Panc1 (cell line): ENCODE data around the gene COL1A1. TPM values are rescaled to one million over a fixed set of nuclear protein-coding genes. Genes with fewer than 3 reads are reported as not detected.

ENCODE experiments used
- ATAC-seq: fragments of 200-7000 bp; cut with Tn5 transposase; 2 replicates; pipeline ENCODE4 v1.9.1; 2020; ENCODE audit warnings: mild to moderate bottlenecking, moderate library complexity
- BruUV-seq: library from RNA; stranded (reverse); fragments of 400-500 nt; replicated peaks from 2 replicates; lab custom pipeline; 2021; lab: Mats Ljungman, UMichigan
- CTCF ChIA-PET: fragments of 300-600 bp; sonication (Branson Sonifier 250); formaldehyde crosslinking; loops from one replicate; lab custom pipeline; 2022; ENCODE audit warnings: antibody characterized with exemption; lab: Charles Lee
- POLR2A ChIA-PET: fragments of 300-600 bp; sonication (Branson Sonifier 250); formaldehyde crosslinking; loops from one replicate; lab custom pipeline; 2022; ENCODE audit warnings: antibody characterized with exemption; lab: Charles Lee
- DNase-seq: peaks from one replicate; pipeline ENCODE4 v3.0.0-alpha.2; 2010; ENCODE audit warnings: low read depth, low spot score
- H3K27ac ChIP-seq: 2 replicates; pipeline ENCODE4 v1.5.1; 2011; ENCODE audit warnings: mild to moderate bottlenecking, low read length, inconsistent platforms
- H3K27me3 ChIP-seq: fragments of 200-500 bp; sonication (Bioruptor generic); 2 replicates; pipeline ENCODE4 v1.6.0; 2014; ENCODE audit warnings: low read length, inconsistent platforms; ENCODE audit not compliant: control insufficient read depth, insufficient read depth
- H3K36me3 ChIP-seq: fragments of 200-500 bp; sonication (Bioruptor generic); 2 replicates; pipeline ENCODE4 v1.5.1; 2014; ENCODE audit warnings: inconsistent platforms, mild to moderate bottlenecking, low read length, moderate library complexity; ENCODE audit not compliant: control insufficient read depth, insufficient read depth
- H3K4me1 ChIP-seq: 2 replicates; pipeline ENCODE4 v1.5.1; 2011; ENCODE audit warnings: inconsistent platforms, mild to moderate bottlenecking, low read length, moderate library complexity; ENCODE audit not compliant: control insufficient read depth, insufficient read depth
- H3K4me3 ChIP-seq, 2 experiments: 2 replicates each; pipeline ENCODE4 v1.5.1; 2011 to 2012; ENCODE audit warnings: low read depth in 2 of 2, low read length in 2 of 2, mild to moderate bottlenecking in 2 of 2, inconsistent platforms in 1 of 2, moderate library complexity in 1 of 2
- H3K9me3 ChIP-seq: fragments of 200-500 bp; sonication (Bioruptor generic); 2 replicates; pipeline ENCODE4 v1.5.1; 2014; ENCODE audit warnings: low read depth, mild to moderate bottlenecking, inconsistent platforms, low read length, moderate library complexity; ENCODE audit not compliant: control insufficient read depth, insufficient read depth
- CTCF ChIP-seq: fragments of 450-650 bp; IDR thresholded peaks from 2 replicates; pipeline ENCODE4 v1.5.1; 2017; ENCODE audit warnings: mild to moderate bottlenecking
- POLR2AphosphoS5 ChIP-seq: IDR thresholded peaks from 2 replicates; pipeline ENCODE4 v1.6.1; 2012; ENCODE audit warnings: mild to moderate bottlenecking, low read depth, low read length, moderate library complexity
- REST ChIP-seq, 2 experiments: IDR thresholded peaks; 2 replicates each; pipeline ENCODE4 v1.6.1; 2011 to 2012; ENCODE audit warnings: low read depth in 2 of 2, control low read depth in 1 of 2, low read length in 1 of 2, mild to moderate bottlenecking in 1 of 2, moderate library complexity in 1 of 2; ENCODE audit not compliant: insufficient read depth in 1 of 2
- SIN3A ChIP-seq: IDR thresholded peaks from 2 replicates; pipeline ENCODE4 v1.6.1; 2012; ENCODE audit warnings: low read depth, mild to moderate bottlenecking, low read length, moderate library complexity, borderline replicate concordance; ENCODE audit not compliant: insufficient read depth
- TCF7L2 ChIP-seq: IDR thresholded peaks from 2 replicates; pipeline ENCODE4 v1.6.1; 2011; ENCODE audit warnings: mild to moderate bottlenecking, low read depth, low read length, inconsistent platforms
- in situ Hi-C: cut with HindIII; loops from 2 replicates; pipeline ENCODE4 v1.10.0; 2016; ENCODE audit warnings: low sequenced_read_pairs, low pct_unique_long_range_greater_than_20kb
- intact Hi-C: fragments of 100-400 bp; cut with micrococcal nuclease; formaldehyde crosslinking; loops from one replicate; pipeline ENCODE4 v1.10.0; 2022; ENCODE audit not compliant: unreplicated experiment
- total RNA-seq: library from RNA; stranded (reverse); gene quantifications from one replicate; pipeline ENCODE4 v1.2.1, GENCODE V29; 2021; ENCODE audit not compliant: unreplicated experiment

The COL1A1 gene
- total RNA-seq, 1 experiment from 2014 or later, result 52.7 TPM

GRCh38 chr17:50240851-50241250 lies 39.4 kb upstream of the COL1A1 start:
- Histone ChIP-seq H3K27me3 (no peaks in the 10 kb centered on the region; the same call in 1 of the 2 replicates), H3K36me3 (no peaks in the 10 kb centered on the region), H3K4me1 (no peaks in the 10 kb centered on the region), H3K4me3 (no peak overlapping the region), H3K27ac (no peak overlapping the region), H3K9me3 (no peaks in the 10 kb centered on the region)
- in situ Hi-C loops, result no loop called here
- intact Hi-C loops, result no loop called here
- ChIA-PET POLR2A (no interaction called here), CTCF (interaction anchor here (0.5 kb wide), 1 partner anchor 51 kb away, joined by 4 read pairs; no protein-coding TSS in a partner anchor)
- no TSS peak for BruUV-seq
- TF ChIP-seq CTCF (no peak), TCF7L2 (no peak), REST (IDR thresholded peaks at IDR 0.05; ENCODE audit: insufficient read depth in 1 of 2, low read depth in 2 of 2, low read length in 1 of 2) (no peak), SIN3A (no peak), POLR2AphosphoS5 (no peak)
- no peak for DNase-seq
- no peak for ATAC-seq

GRCh38 chr17:50239937-50240336 lies 38.5 kb upstream of the COL1A1 start:
- TF ChIP-seq SIN3A (no peak), CTCF (no peak), TCF7L2 (no peak), REST (IDR thresholded peaks at IDR 0.05; ENCODE audit: insufficient read depth in 1 of 2, low read depth in 2 of 2, low read length in 1 of 2) (no peak), POLR2AphosphoS5 (no peak)
- ChIA-PET CTCF (no interaction called here), POLR2A (no interaction called here)
- Histone ChIP-seq H3K4me1 (no peaks in the 10 kb centered on the region), H3K27me3 (no peaks in the 10 kb centered on the region; the same call in 1 of the 2 replicates), H3K9me3 (no peaks in the 10 kb centered on the region), H3K4me3 (no peak overlapping the region), H3K27ac (no peak overlapping the region), H3K36me3 (no peaks in the 10 kb centered on the region)
- intact Hi-C loops, result no loop called here
- DNase-seq (no peak), ATAC-seq (no peak)
- BruUV-seq, result no TSS peak
- in situ Hi-C loops, result no loop called here
